ENCODE measurements around the gene MFSD6.
A peak's percentile ranks its signal among the peaks of the same experiment; 100 is the strongest.
"Not testable (repeated sequence)": the region's sequence is repeated elsewhere in the genome, so short reads cannot be mapped to it uniquely, and the experiment has no call there.

Gene MFSD6

GRCh38 chr2:190504912-190505311 is 96.8 kb downstream of the MFSD6 start:
- no peak for DNase-seq

GRCh38 chr2:190505696-190506095 is 97.5 kb downstream of the MFSD6 start:
- DNase-seq, result no peak

- DNase-seq, result no peak
These were observed 98.5 kb downstream of the MFSD6 start for GRCh38 chr2:190506666-190507065.

DNA sequence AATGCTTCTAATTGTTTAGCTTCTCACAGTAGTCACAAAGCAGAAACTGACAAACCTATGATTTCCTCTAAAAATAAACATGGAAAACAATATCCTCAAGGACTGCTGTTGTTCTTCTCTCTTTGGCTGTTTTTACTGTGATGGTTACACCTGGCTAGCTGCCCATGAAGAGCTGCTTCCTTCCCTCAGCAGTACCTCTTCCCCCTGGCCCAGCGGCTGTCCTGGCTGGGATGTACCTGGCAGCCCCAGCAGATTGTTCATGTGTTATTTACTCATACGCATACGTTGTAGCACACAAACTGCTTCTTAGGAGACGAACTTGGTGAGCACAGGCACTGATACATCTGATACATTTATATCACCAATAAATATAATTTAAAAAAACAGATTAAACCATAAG is 99.0 kb downstream of the MFSD6 start:
- no peak for DNase-seq

DNA sequence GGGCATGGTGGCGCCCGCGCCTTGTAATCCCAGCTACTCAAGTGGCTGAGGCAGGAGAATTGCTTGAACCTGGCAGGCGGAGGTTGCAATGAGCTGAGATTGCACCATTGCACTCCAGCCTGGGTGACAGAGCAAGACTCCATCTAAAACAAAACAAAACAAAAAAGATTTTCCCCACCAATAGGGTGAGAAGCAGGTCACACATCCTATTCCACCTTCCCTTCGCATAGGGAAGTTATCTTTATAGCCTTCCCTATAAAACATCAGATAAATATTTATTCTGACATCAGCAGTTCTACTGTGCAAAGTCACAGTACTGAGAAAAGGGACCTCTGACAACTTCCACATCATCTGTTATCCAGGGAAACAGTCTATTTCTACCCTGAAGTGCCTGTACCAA is 101.7 kb downstream of the MFSD6 start:
- not testable (repeated sequence) for DNase-seq

DNA sequence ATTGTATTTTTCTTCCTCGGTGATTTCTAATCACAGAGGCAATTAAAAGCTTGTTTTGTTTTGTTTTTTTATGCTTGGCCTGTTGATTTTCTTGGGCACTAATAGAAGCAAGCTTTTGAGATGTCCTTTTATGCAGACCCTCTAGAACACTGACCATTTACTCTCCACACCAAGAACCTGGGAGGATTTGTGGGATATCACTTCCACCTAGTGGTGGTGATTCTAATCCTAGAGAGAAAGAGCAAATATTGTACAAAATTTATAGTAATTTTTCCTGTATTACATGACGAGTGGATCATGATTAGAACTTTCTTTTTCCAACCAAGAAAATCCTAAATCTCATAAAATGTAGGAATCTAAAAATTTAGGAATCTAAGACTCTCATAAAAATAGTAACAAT is 102.9 kb downstream of the MFSD6 start:
- DNase-seq, result no peak

- no peak for DNase-seq
These were observed 104.5 kb downstream of the MFSD6 start for GRCh38 chr2:190512539-190513095.

DNA sequence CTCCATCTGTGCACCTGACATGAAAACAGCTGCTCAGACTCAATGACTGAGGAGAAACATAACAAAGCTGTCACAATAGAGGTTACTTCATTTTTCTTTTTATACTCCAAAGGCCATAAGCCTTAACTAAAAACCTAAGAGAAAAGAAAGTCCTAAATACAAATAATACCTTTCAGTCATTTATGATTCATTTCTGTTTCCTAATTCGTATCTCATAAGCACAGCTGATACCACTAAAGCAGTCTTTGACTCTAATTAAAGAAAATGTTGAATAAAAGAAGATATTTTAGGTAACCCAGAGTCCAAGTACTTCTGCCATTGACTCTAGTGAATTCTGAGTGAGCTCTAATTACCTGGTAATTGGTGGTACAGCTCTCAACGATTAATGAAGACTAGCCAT is 105.7 kb downstream of the MFSD6 start:
- no peak for DNase-seq

DNA sequence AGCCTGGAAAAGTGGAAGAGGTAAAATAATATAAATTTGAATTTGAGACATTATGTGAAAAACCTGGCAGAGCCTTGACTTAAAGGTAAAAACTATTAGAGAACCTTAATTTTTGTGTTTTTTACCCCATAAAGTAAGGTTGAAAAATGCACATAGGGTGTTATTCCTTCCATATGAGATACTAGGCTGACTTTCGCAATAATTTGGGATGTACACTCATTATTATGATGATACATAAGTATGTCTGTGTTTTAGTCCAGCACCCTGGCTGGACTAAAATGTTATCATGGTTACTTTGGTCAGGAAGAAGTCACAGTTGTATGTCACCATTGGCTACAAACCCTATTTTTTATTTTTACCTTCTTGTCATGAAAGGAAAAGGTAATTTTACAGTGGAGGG is 106.5 kb downstream of the MFSD6 start:
- DNase-seq, result no peak

- no peak for DNase-seq
These were observed 107.5 kb downstream of the MFSD6 start for GRCh38 chr2:190515687-190516086.

DNA sequence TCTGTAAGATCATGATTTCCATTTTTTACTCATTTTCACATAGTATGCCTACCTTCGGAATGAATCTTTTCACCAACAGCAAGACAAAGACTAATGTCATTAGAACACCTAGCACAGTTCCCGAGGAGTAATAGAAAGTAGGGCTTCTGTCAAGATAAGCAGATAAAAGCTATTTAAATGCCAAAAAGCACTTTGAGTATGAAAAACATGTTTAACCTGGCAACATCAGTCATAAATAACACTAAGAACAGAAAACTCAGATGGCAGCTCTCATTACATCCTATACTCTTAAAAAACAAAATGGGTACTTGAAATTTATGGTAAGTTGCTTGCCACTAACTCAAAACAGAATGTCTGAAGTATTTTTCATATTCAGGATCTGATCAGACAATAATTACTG is 109.3 kb downstream of the MFSD6 start:
- no peak for DNase-seq

- DNase-seq, result no peak
These were observed 112.0 kb downstream of the MFSD6 start for GRCh38 chr2:190519975-190520767.

- DNase-seq, result no peak
These were observed 116.8 kb downstream of the MFSD6 start for GRCh38 chr2:190524928-190525327.

DNA sequence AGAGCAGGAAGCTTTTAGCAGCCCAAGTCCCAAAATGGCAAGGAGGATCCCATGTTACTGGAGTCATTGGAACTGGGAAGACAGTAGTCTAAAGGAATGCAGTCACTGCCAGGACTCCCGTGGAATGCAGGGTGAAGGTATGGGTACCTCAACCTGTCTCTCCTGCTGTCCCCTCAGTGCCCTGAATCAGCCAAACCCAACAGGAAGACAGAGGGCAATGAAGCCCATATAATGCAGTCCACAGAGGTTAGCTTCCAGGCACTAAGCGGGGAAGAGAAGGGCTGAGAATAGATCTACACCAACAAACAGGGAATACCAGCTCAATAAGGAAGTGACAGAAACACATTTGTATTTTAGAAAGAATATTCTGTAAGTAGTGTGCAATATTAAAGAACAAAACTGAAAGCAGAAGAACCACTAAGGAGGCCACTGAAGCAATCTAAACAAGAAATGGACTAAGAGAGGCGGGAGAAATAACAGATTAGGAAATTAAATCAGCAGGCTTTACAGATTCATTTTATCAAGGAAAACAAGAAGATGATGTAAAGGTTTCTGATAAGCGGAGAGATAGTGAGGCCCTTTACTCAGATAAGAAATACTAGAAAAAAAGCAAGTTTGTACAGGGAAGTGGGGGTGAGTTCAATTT is 118.1 kb downstream of the MFSD6 start:
- DNase-seq, result no peak

GRCh38 chr2:190527214-190527613 is 119.1 kb downstream of the MFSD6 start:
- no peak for DNase-seq

DNA sequence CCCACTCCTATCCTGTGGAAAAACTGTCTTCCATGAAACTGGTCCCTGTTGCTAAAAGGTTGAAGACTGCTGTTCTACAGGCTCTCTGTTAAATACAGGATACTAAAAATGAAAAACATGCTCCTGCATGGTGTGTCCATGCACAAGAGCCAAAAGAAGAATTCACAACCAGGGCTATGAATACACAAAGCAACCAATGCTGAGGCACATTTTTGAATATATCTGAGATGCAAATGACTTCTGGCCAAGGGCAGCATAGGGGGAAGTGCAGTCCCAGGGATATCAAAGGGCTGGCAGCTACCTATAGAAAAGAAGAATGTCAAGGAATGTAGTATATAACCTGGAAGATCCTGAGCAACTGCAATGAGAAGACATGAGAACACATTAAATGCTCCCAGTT is 119.8 kb downstream of the MFSD6 start:
- no peak for DNase-seq

- no peak for DNase-seq
These were observed 120.4 kb downstream of the MFSD6 start for GRCh38 chr2:190528521-190529001.

DNA sequence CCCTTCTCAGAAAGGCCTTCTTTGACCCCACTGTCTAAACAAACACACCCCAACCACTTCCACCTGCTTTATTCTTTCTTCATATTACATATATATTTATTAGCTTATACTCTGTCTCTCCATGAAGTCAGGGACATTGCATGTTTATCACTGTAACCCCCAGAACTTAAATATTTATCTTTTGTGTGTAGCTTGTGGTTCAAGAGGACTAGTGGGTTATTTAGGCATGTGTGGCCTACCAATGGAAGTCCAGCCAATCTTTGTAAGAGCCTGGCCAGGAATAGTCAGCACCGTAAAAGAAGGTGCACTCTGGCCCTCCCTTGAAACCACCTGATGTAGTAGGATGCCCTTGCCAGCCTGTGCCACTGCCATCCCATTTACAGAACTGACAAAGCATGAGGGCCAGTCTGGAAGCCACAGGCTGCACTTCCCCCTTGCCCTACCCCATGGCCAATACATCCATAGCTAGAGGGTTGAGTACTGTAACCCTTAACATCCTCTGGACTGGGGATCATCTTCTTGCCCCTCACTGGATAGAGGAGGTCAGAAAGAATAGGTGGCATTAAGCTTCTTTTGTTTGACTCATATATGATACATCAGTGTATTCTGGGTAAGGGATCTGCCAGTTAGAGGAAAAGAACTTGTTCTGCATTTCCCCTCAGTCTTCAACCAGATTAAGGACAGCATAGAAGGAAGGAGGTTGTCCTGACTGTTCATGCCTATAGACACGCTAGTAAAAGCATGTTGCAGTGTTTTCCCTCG is 121.5 kb downstream of the MFSD6 start:
- DNase-seq, result no peak

DNA sequence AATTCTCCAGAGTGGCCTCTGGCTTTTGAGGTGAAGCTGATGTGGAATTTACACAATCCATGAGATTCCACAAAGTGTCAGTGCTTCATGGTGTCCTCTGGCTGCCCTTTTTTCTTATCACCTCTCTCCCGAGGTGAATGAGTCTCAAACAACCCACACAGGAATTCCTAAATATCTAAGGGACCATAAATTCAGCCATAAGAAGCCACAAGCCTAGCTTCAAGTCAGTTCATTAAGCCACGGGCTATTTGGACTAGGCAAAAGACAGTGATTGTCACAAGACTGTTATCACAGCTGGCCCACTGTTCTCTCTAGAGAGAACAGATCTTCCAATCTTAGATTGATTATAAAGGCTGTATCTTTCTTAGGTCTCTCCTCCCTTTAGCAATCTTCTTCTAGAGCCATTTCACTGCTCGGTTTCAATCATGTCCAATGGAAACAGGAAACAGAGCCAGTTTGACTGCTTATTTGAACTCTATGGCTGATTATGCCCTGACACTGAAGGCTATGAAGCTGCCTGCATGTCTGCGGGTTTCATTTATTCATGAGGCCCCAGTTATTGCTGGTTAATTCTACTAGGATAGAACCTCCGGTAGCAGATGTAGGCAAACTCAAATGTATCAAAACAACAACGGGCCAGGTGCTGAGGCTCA is 122.2 kb downstream of the MFSD6 start:
- no peak for DNase-seq

DNA sequence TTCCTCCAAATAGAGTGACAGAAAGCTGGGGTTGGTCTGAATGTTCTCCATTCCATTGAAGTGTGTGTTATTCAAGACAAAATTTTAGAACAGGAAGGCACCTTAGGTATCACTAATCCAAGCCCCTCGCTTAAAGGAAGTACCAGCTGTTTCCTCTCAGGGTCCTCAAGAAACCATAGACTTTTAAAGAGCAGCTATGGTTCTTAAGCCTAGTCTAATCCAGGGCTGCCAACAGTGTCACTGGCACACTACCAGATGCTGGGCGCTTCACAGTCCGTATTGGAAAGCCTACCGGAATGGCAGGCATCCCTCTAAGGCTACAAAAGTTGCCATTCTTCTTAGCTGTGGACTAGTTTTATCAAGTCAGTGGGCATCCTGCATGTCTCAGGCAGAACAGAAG is 124.4 kb downstream of the MFSD6 start:
- DNase-seq, result no peak

DNA sequence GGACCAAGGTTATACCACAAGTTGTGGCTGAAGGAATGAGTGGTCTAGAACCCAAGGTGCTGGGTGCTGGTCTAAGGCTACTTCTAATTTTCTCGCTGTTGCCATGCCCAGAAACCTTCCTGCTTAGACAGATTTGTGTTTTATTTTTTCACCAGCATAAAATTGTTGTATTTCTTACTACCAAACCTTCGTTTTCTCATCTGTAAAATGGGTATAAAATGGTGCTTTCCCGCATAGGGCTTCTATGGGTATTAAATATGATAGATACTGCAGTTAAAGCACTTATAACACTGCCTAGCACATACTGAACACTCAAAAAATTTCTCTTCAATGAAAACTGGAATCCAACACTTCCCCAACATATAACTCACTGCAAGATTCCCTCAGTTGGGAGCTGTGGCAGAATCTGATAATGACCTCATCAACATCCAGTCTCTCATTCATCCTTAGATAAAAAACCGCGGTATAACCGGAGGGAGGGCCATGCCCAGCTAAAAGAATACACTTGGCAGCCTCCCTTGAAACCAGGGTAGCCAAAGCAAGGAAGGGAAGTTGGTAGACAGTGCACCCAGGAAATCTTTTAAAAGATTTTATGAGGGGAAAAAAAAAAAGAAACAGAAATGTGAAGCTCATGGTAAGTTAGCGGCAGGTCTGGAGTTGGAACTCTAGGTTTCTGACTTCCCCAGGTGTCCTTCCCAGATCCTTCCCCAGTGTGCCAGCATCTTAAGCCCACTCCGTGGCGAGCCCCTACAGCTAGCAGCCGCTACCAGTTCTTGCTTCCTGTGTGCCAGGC is 125.2 kb downstream of the MFSD6 start:
- DNase-seq, result no peak

GRCh38 chr2:190533968-190534309 is 125.8 kb downstream of the MFSD6 start:
- peak; percentile 55 for DNase-seq
